Peyer's patch (tissue), 4 donors: ENCODE results near the gene TDO2.

Experiments used
- POLR2A ChIP-seq, 2 donors: fragments of 450-650 bp; IDR thresholded peaks; one replicate each; pipeline ENCODE4 v1.5.1; 2017; ENCODE audit warnings: antibody characterized with exemption in 2 of 2, mild to moderate bottlenecking in 2 of 2, moderate library complexity in 2 of 2
- TF ChIP-seq, protein P1 (sequence below), 6 experiments: fragments of 450-650 bp in 4 of 6; fragments of 200-600 bp in 2 of 6; sonication (generic) in 1 of 6; IDR thresholded peaks; one replicate each; pipeline ENCODE4 v1.5.1; 2017 to 2019; ENCODE audit warnings: antibody characterized with exemption in 6 of 6, mild to moderate bottlenecking in 3 of 6, moderate library complexity in 1 of 6

DNA sequence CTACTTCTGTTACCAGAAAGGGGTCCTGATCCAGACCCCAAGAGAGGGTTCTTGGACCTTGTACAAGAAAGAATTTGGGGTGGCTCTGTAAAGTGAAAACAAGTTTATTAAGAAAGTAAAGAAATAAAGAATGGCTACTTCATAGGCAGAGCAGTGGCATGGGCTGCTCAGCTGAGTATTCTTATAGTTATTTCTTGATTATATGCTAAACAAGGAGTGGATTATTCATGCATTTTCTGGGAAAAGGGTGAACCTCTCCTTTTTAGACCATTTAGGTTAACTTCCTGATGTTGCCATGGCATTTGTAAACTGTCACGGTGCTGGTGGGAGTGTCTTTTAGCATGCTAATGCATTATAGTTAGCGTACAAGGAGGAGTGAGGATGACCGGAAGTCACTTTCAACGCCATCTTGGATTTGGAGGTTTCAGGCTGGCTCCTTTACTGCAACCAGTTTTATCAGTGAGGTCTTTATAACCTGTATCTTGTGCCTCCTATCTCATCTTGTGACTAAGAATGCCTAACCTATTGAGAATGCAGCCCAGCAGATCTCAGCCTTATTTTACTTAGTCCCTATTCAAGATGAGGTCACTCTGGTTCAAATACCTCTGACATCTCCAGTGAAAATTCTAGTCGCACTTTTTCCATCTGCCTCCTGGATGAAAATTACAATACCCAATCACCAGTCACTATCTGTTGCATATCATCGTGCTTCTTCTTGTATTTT is 15.5 kb upstream of the TDO2 start:
- TF ChIP-seq, protein P1, sequence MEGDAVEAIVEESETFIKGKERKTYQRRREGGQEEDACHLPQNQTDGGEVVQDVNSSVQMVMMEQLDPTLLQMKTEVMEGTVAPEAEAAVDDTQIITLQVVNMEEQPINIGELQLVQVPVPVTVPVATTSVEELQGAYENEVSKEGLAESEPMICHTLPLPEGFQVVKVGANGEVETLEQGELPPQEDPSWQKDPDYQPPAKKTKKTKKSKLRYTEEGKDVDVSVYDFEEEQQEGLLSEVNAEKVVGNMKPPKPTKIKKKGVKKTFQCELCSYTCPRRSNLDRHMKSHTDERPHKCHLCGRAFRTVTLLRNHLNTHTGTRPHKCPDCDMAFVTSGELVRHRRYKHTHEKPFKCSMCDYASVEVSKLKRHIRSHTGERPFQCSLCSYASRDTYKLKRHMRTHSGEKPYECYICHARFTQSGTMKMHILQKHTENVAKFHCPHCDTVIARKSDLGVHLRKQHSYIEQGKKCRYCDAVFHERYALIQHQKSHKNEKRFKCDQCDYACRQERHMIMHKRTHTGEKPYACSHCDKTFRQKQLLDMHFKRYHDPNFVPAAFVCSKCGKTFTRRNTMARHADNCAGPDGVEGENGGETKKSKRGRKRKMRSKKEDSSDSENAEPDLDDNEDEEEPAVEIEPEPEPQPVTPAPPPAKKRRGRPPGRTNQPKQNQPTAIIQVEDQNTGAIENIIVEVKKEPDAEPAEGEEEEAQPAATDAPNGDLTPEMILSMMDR (IDR thresholded peaks at IDR 0.05): no peak
- no peak for TF ChIP-seq POLR2A (IDR thresholded peaks at IDR 0.05)
